Measurements from ENCODE around the gene HGS.

The HGS gene

GRCh38 chr17:81706757-81707624 is 23.2 kb downstream of the HGS start:
- DNase-seq, result no peak

DNA sequence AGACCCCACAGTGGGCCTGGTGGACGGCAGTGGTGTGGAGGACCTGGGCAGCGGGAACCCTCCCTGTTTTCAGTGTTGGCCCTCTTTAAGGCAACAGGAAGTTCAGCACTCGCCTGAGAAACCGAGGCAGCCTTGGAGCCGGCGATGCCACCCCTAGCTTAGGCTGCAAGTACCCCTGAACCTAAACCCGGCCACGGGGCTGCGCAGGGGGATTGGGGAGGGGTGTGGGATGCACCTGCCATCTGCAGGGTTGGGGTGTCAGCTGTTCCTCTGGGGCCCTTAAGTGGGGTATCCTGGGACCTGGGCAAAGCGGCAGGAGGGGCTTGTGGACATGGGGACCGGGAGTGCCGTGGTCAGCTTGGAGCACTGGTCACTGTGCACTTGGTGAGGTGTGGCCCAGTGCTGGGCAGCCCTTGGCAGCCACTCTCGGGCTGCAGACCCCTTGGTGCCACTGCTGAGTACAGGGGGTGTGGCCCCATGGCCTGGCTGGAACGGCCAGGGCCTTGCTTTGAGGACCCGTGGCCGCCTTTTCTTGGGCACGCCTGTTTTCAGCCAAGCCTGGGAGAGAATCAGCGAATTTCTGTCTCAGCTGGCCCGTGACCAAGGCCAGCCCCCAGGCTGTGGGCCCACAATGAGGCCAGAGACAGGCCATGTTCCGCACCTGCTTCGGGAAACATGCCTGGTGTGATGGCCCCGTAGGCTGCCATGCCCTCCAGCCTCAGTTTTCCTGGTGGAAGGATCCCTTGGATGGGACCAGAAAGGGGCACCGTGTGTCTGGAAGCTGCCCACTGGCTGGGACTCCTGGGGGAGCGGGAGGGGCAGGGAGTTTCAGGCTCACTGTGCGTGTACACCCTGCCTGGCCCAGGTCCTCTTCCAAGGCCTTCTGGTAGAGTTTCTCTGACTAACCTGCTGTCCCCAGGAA is 24.2 kb downstream of the HGS start:
- no peak for DNase-seq

- no peak for DNase-seq
Measured at GRCh38 chr17:81708739-81709185, 25.0 kb downstream of the HGS start.

GRCh38 chr17:81710514-81711308 is 26.9 kb downstream of the HGS start:
- DNase-seq, result peak; percentile 94

GRCh38 chr17:81711814-81712467 is 28.1 kb downstream of the HGS start, which contains the start of gene SLC25A10:
Gene SLC25A10, plus strand, starts transcription at chr17:81712284. Its CDS starts 143 bp downstream, at chr17:81712427.
- peak; percentile 94 for DNase-seq

- peak; percentile 63 for DNase-seq
Measured at GRCh38 chr17:81712468-81713003, 28.7 kb downstream of the HGS start.

DNA sequence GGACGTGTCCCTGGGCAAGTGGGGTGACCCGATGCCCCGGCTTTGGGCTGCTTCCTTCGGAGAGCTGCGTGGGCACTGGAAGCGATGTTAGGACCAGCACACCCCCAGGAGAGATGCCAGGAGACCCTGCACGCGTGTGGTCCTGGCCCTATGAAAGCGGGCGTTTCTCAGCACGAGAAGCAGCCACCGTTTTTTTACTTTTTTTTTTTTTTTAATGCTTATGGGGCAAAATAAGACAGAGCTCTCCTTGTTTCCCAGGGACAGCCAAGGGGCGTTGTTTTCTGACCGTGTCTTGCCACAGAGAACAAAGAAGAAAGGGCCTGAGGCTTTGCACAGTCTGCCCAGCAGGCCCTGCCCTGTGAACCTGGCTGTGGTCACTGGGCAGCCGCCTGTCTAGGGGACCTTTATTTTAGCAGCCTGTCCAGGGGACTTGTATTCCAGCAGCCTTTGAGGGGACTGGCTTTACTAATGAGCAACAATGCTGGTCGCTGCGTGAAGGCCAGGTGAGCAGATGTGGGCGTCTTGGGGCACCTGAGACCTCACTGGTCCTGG is 29.3 kb downstream of the HGS start:
- DNase-seq, result no peak

DNA sequence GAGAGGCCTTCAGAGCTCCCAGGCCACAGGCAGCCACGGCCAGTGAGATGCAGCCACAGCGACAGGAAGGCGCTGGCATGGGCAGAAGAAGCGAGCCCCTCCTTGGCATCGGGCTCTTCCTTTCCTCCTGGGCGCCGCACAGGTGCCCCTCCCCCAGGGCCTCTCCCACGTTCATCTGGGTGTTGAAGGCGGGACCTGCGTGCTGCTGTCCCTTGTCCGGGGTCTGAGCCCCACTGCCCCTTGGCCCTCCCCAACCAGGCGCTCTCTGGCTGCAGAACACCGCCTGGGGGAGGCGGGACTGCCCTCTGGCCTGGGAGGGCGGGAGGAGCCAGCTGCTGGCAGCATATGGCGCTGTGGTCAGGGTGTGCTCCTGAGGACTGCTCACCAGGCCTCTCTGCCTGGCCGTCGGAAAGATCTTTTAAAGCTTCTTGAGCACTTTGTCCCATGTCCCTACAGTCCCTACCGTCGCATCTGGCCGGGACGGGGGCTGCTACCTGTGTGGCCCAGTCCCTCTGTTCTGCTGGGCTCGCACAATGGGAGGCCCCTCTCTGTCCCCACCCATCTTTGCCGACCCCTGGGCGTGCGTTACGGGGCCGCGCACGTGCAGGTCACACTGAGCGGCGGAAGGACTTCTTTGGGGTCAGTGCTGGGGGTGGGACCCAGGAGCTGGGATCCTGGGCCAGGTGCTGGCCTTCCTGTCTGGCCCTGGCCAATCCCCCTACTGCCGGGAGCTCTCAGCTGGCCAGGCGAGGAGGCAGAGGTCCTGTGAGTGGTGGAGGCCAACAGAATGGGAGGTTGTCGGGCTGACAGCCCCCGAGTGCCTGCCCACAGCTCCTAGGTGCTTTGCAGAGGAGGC is 30.0 kb downstream of the HGS start:
- peak; percentile 35 for DNase-seq

GRCh38 chr17:81714412-81715106 is 30.7 kb downstream of the HGS start:
- no peak for DNase-seq

- DNase-seq, result no peak
Measured at GRCh38 chr17:81715107-81715871, 31.5 kb downstream of the HGS start.

DNA sequence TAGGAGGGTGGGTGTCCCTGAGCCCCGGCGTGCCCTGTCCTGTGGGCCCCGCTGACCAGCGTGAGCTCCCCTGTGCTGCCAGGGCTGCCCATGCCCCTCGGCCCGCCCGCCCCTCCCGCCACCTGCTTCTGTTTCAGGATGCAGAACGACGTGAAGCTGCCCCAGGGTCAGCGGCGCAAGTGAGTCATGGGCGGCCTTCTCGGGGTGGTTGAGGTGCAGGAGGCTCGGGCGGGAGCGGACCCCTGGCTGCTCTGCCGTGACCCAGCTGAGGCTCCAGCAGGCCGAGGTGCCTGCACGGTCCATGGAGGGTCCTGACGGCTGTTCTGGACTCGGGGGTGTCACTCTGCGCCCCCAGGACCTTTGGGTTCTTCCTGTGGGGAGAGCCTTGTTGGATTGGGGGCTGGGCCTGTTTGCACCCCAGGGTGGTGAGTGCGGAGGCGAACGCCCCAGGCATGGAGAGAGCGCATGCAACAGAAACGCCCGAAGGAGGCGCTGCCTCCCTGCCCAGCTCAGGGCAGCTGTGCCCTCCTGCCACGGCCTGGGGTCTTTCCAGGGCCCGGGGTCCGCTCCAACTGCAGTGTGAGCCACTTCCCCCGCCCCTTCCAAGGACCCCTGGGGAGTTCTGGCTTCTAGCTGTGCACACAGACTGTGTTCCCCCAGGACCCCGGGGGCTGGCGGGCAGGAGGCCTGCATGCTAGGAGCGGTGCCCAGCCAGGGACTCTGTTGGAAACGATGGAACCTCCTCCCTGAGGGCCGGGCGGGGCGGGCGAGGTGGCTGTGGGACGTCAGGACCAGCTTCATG is 32.3 kb downstream of the HGS start:
- DNase-seq, result no peak

GRCh38 chr17:81716674-81716996 is 32.8 kb downstream of the HGS start:
- no peak for DNase-seq

DNA sequence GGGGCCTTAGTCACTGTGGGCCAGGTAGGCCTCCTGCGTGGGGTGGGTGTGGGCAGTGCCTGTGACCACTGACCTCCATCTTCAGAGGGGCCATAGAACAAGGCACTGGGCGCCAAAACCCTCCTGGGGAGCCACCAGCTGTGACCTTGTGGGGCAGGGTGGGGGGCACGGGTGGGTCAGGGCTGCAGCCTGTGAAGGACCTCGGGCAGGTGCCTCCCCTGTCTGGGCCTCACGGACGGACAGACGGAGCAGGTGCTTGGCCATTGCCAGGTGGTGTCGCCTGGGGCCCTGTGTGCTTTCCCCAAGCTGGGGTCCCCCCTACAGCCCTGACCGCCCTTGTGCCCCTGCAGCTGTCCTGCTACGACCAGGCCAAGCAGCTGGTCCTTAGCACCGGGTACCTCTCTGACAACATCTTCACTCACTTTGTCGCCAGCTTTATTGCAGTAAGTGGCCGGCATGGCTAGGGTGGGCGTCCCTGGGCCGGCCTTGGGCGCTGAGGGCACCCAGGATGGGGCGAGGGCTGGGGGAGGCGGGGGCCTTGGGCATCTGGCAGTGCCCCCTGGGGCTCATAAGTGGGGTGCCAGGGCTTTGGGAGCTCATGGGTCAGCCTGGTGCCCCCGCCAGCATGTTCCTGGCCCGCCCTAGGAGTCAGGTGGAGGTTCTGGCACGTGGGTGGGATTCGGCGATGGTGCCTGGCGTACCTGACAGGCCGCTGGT is 33.4 kb downstream of the HGS start:
- no peak for DNase-seq

DNA sequence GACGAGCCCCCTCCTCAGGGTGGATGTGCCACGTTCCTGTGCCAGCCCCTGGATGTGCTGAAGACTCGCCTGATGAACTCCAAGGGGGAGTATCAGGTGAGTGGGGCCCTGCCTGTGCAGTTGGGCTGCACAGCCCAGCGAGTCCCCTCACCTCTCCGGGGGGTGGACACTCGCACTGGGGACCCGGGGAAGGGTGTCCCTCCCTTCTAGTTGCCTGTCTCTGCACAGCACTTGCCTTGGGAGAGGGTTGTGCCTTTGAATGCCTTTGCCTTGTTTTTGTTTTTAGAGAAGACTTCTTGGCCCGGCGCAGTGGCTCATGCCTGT is 33.9 kb downstream of the HGS start:
- no peak for DNase-seq

GRCh38 chr17:81719410-81720266 is 35.8 kb downstream of the HGS start:
- DNase-seq, result no peak

- no peak for DNase-seq
Measured at GRCh38 chr17:81720267-81721071, 36.7 kb downstream of the HGS start.

All from NCI-H69 (cell line).